Tibial artery (tissue), 4 donors: ENCODE data around the gene ERF.
"Not testable (repeated sequence)": the region's sequence is repeated elsewhere in the genome, so short reads cannot be mapped to it uniquely, and the experiment has no call there.

Experiments used
- DNase-seq, 2 donors: peaks; one replicate each; pipeline ENCODE4 v3.0.0-alpha.2; 2019
- H3K27ac ChIP-seq, 2 donors: fragments of 200-600 bp; sonication (generic) in 1 of 2; 1 replicate in 1 of 2; 2 replicates in 1 of 2; pipeline ENCODE4 v1.5.1; 2018 to 2019; ENCODE audit warnings: mild to moderate bottlenecking in 1 of 2
- H3K27me3 ChIP-seq, 2 donors: fragments of 200-600 bp; sonication (generic) in 1 of 2; one replicate each; pipeline versions ENCODE4 v1.5.1 to v1.6.0; 2016 to 2019
- H3K36me3 ChIP-seq, 3 donors: fragments of 200-600 bp; sonication (generic) in 2 of 3; one replicate each; pipeline ENCODE4 v1.5.1; 2016 to 2019; ENCODE audit warnings: mild to moderate bottlenecking in 2 of 3
- H3K4me1 ChIP-seq, 4 donors: fragments of 200-600 bp; sonication (generic) in 2 of 4; 1 replicate in 3 of 4; 2 replicates in 1 of 4; pipeline ENCODE4 v1.5.1; 2016 to 2019
- H3K4me3 ChIP-seq, 2 donors: fragments of 200-600 bp; sonication (generic) in 1 of 2; 1 replicate in 1 of 2; 2 replicates in 1 of 2; pipeline ENCODE4 v1.5.1; 2018 to 2019; ENCODE audit warnings: mild to moderate bottlenecking in 2 of 2
- H3K9me3 ChIP-seq, 3 donors: fragments of 200-600 bp; sonication (generic) in 1 of 3; one replicate each; pipeline ENCODE4 v1.5.1; 2016 to 2019
- intact Hi-C: fragments of 100-400 bp; cut with DNase I; formaldehyde crosslinking; loops from one replicate; pipeline ENCODE4 v1.15.0; 2023; ENCODE audit warnings: low total_unique reads
- TF ChIP-seq, protein P1 (sequence below), 2 experiments: fragments of 200-600 bp in 1 of 2; fragments of 450-650 bp in 1 of 2; IDR thresholded peaks; one replicate each; pipeline ENCODE4 v1.5.1; 2017 to 2019; ENCODE audit warnings: antibody characterized with exemption in 2 of 2, mild to moderate bottlenecking in 1 of 2, moderate library complexity in 1 of 2

ERF gene

DNA sequence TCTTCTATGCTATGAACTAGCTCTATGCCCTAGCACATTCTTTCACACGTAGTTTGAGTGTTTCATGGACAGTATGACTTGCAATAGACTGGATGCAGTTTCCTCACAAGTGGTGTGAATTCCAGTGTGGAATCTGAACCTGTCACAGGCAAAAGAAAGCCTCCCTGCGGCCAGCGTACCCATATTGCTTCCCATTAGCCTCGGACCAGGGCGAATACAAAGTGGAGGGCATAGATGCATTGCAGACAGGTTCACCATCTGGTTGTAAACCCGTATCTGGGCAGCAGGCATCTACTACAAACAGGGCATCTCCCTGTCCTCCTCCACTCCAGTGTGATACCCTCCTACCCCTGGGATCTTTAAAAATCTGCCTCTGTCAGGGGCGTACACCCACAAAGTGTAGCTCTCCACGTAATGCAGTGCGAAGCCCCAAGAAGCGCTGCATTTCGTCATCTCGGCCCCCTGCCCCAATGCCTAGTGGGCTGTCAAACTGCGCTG is 12.8 kb upstream of the ERF start:
- TF ChIP-seq, protein P1, sequence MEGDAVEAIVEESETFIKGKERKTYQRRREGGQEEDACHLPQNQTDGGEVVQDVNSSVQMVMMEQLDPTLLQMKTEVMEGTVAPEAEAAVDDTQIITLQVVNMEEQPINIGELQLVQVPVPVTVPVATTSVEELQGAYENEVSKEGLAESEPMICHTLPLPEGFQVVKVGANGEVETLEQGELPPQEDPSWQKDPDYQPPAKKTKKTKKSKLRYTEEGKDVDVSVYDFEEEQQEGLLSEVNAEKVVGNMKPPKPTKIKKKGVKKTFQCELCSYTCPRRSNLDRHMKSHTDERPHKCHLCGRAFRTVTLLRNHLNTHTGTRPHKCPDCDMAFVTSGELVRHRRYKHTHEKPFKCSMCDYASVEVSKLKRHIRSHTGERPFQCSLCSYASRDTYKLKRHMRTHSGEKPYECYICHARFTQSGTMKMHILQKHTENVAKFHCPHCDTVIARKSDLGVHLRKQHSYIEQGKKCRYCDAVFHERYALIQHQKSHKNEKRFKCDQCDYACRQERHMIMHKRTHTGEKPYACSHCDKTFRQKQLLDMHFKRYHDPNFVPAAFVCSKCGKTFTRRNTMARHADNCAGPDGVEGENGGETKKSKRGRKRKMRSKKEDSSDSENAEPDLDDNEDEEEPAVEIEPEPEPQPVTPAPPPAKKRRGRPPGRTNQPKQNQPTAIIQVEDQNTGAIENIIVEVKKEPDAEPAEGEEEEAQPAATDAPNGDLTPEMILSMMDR (IDR thresholded peaks at IDR 0.05): no peak

DNA sequence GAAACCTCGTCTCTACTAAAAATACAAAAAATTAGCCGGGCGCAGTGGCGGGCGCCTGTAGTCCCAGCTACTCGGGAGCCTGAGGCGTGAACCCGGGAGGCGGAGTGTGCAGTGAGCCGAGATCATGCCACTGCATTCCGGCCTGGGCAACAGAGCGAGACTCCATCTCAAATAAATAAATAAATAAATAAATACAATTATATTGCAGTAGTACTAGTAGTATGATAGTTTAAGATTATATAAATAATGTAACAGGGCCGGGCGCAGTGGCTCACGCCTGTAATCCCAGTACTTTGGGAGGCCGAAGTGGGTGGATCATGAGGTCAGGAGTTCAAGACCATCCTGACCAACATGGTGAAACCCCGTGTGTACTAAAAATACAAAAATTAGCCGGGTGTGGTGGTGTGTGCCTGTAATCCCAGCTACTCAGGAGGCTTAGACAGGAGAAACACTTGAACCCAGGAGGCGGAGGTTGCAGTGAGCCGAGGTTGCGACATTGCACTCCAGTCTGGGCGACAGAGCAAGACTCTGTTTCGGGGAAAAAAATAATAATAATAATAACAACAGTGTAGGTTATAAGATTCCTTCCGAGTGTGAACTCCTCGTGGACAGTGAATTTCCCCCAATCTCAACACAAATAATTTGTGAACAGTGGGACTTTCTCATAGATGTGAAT is 12.1 kb upstream of the ERF start:
- H3K36me3 ChIP-seq, DNase-seq, H3K9me3 ChIP-seq, H3K27me3 ChIP-seq, H3K27ac ChIP-seq, intact Hi-C loops, H3K4me3 ChIP-seq: not testable (repeated sequence)
- H3K4me1 ChIP-seq: peaks cover 0 to 34% (median 29%) of the 10 kb centered on the region in 4 donors

More for the DNA sequence above, 12.8 kb upstream of the ERF start:
- Histone ChIP-seq H3K36me3 (peaks cover 7 to 11% (median 10%) of the 10 kb centered on the region in 3 donors), H3K27me3 (no peaks in the 10 kb centered on the region), H3K4me1 (peaks cover 0 to 40% (median 31%) of the 10 kb centered on the region in 4 donors), H3K9me3 (no peaks in the 10 kb centered on the region), H3K27ac (peak overlapping the region; percentile 94 to 99), H3K4me3 (peak overlapping the region; percentile 59 to 75)
- DNase-seq: no peak
- intact Hi-C loops: loop anchor here (1.0 kb wide), 1 partner anchor 13 kb away; no protein-coding TSS in a partner anchor

DNA sequence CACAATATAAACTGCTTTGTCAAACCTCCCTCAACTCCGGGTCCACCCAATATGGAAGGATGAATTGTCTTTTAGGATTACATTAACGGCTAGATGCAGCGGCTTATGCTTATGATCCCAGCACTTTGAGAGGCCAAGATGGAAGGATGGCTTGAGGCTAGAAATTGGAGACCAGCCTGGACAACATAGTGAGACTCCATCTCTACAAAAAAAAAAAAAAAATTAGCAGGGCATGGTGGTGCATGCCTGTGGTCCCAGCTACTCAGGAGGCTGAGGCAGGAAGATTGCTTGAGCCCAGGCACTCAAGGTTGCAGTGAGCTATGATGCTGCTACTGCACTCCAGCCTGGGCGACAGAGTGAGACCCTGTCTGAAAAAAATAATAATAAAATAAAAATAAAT is 11.2 kb upstream of the ERF start:
- H3K36me3 ChIP-seq, H3K27me3 ChIP-seq, intact Hi-C loops, DNase-seq, H3K4me3 ChIP-seq, H3K27ac ChIP-seq, H3K9me3 ChIP-seq: not testable (repeated sequence)
- peaks cover 0 to 24% (median 21%) of the 10 kb centered on the region in 4 donors for H3K4me1 ChIP-seq

DNA sequence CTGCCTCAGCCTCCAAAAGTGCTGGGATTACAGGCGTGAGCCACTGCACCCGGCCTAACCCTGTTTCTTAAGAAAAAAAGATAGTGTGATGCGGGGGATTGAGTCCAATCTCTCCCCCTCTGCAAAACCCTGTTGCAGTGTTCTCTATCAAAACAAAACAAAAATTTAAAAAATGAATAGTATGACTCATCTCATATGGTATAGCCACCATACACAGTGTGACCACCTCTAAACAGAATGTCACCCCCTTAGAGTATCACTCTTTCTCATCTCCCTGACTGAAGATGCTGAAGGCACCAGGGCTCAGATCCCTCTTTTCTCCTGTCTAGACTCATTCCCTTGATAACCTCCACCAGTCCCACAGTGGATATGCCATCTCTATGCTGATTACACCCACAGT is 6.8 kb upstream of the ERF start:
- intact Hi-C loops: no loop called here
- H3K27ac ChIP-seq: no peak overlapping the region
- TF ChIP-seq, protein P1 (IDR thresholded peaks at IDR 0.05): no peak
- DNase-seq: no peak
- no peaks in the 10 kb centered on the region for H3K4me1 ChIP-seq
- H3K9me3 ChIP-seq: no peaks in the 10 kb centered on the region
- H3K27me3 ChIP-seq: no peaks in the 10 kb centered on the region
- no peak overlapping the region for H3K4me3 ChIP-seq
- H3K36me3 ChIP-seq: no peaks in the 10 kb centered on the region

DNA sequence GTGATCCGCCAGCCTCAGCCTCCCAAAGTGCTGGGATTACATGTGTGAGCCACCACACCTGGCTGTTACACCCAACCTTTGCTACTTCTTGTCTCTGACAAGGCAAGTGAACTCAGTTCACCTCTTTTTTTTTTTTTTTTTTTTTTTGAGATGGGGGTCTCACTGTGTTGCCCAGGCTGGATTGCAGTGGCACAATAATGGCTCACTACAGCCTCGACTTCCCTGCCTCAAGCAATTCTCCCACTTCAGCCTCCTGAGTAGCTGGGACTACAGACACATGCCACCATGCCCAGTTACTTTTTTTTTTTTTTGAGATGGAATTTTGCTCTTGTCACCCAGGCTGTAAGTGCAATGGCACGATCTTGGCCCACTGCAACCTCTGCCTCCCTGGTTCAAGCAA is 2.9 kb upstream of the ERF start:
- H3K36me3 ChIP-seq, DNase-seq, H3K4me3 ChIP-seq, intact Hi-C loops, H3K27me3 ChIP-seq, H3K27ac ChIP-seq, H3K9me3 ChIP-seq: not testable (repeated sequence)
- H3K4me1 ChIP-seq: peaks cover 0 to 15% (median 12%) of the 10 kb centered on the region in 4 donors

DNA sequence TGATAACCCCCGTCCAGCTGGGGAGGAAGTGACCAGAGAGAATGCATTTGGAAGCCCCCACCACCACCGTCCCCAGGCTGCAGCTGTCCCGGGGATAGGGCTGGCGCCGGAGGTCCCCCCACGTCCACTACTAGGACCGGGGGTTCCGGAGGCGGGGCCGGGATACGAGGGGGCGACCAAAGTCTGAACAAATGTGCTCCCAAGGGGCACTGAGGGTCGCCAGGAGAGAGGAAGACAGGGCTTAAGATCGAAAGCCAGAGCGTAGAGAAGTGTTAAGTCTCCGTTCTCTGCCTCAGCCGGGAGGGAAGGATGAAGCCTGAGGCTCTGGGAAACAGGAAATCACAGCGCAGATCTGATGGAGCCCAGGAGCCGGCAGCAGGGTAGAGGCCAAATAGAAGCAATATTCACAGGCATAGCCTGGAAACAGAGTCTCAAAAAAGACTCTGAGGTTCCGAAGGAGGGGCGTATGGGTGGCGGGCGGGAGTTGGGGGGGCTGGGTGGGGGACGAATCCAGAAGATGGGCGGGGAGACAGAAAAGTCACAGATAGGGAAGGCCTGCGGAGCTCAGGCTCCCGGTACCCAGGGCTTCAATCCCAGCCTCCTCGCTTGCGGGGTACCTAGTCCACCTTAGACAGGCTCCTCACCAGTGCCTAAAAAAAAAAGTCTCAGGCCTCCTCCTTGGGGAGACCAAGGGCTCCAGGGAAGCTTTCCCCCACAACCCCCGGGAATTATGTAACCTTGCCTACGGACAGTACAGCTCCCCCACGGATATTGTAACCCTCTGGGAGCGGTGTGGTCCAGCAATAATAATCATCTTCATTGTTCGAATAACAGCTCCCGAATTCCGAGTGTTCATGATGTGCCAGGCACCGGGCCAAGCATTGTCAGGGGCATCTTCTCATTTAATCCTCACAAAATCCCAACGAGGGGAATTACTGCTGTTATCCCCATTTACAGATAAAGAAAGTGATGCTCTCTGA is 1.1 kb upstream of the ERF start:
- H3K9me3 ChIP-seq: no peaks in the 10 kb centered on the region
- H3K4me3 ChIP-seq: peak overlapping the region; percentile 85 to 97
- peak; percentile 58 to 79 for DNase-seq
- peaks cover 0 to 33% (median 30%) of the 10 kb centered on the region in 4 donors for H3K4me1 ChIP-seq
- no peaks in the 10 kb centered on the region for H3K36me3 ChIP-seq
- no peaks in the 10 kb centered on the region for H3K27me3 ChIP-seq
- intact Hi-C loops: no loop called here
- TF ChIP-seq, protein P1 (IDR thresholded peaks at IDR 0.05): no peak
- H3K27ac ChIP-seq: peak overlapping the region; percentile 99
